CD8-positive, alpha-beta memory T cell (primary cell): Measurements from ENCODE around the gene LMF1. TPM values are rescaled to one million over a fixed set of nuclear protein-coding genes. Genes with fewer than 3 reads are reported as not detected.

ENCODE experiments used
- CTCF ChIA-PET: fragments of 350-600 bp; sonication (Branson Sonifier 250); formaldehyde crosslinking; loops from one replicate; lab custom pipeline; 2021; ENCODE audit warnings: antibody characterized with exemption; lab: Charles Lee
- POLR2A ChIA-PET: fragments of 350-600 bp; sonication (Branson Sonifier 250); formaldehyde crosslinking; loops from one replicate; lab custom pipeline; 2021; ENCODE audit warnings: antibody characterized with exemption; lab: Charles Lee
- DNase-seq, 5 donors: peaks; one replicate each; pipeline versions ENCODE4 v3.0.0 to v3.0.0-alpha.2; 2020 to 2022; ENCODE audit warnings: mixed read lengths in 1 of 5
- H3K27ac ChIP-seq: one replicate; pipeline ENCODE4 v1.7.0; 2013; ENCODE audit warnings: low read depth, mild to moderate bottlenecking, low read length, moderate library complexity
- H3K27me3 ChIP-seq: 2 replicates; pipeline ENCODE4 v1.7.0; 2013; ENCODE audit warnings: low read length, mild to moderate bottlenecking; ENCODE audit not compliant: insufficient read depth, poor library complexity, severe bottlenecking
- H3K36me3 ChIP-seq: 2 replicates; pipeline ENCODE4 v1.7.0; 2013; ENCODE audit warnings: mild to moderate bottlenecking, low read length, moderate library complexity; ENCODE audit not compliant: insufficient read depth
- H3K4me1 ChIP-seq: 2 replicates; pipeline ENCODE4 v1.7.0; 2013; ENCODE audit warnings: mild to moderate bottlenecking, low read length, moderate library complexity; ENCODE audit not compliant: insufficient read depth
- H3K4me3 ChIP-seq: 2 replicates; pipeline ENCODE4 v1.7.0; 2013; ENCODE audit warnings: mild to moderate bottlenecking, low read length
- H3K9me3 ChIP-seq: 2 replicates; pipeline ENCODE4 v1.7.0; 2013; ENCODE audit warnings: mild to moderate bottlenecking, low read length
- H3K27ac Mint-ChIP-seq, 8 donors: one replicate each; pipeline ENCODE4 v1.8.0; 2020 to 2021; ENCODE audit warnings: mixed read lengths in 8 of 8, mild to moderate bottlenecking in 6 of 8, inconsistent platforms in 3 of 8, moderate library complexity in 3 of 8
- H3K27me3 Mint-ChIP-seq, 2 donors: one replicate each; pipeline ENCODE4 v1.8.0; 2020 to 2021; ENCODE audit warnings: mixed read lengths in 2 of 2, mild to moderate bottlenecking in 1 of 2, moderate library complexity in 1 of 2
- H3K36me3 Mint-ChIP-seq, 3 donors: one replicate each; pipeline ENCODE4 v1.8.0; 2020 to 2021; ENCODE audit warnings: mixed read lengths in 3 of 3, inconsistent platforms in 1 of 3, mild to moderate bottlenecking in 1 of 3
- H3K4me1 Mint-ChIP-seq, 3 donors: one replicate each; pipeline ENCODE4 v1.8.0; 2020 to 2021; ENCODE audit warnings: mixed read lengths in 3 of 3, inconsistent platforms in 1 of 3, mild to moderate bottlenecking in 1 of 3
- H3K4me3 Mint-ChIP-seq, 7 donors: one replicate each; pipeline ENCODE4 v1.8.0; 2020 to 2021; ENCODE audit warnings: mixed read lengths in 7 of 7, mild to moderate bottlenecking in 6 of 7, moderate library complexity in 4 of 7, inconsistent platforms in 2 of 7
- H3K9me3 Mint-ChIP-seq, 5 donors: one replicate each; pipeline ENCODE4 v1.8.0; 2020 to 2022; ENCODE audit warnings: mixed read lengths in 5 of 5, mild to moderate bottlenecking in 3 of 5, moderate library complexity in 2 of 5, inconsistent platforms in 1 of 5
- polyA plus RNA-seq: library from polyadenylated mRNA; unstranded; fragments of 300-500 nt; fragmentation: Illumina TruSeq; gene quantifications from one replicate; pipeline ENCODE4 v1.2.3, GENCODE V29; 2021
- total RNA-seq, 2 experiments: library from RNA; stranded (reverse); gene quantifications; one replicate each; pipeline ENCODE4 v1.2.3, GENCODE V29; 2021

The LMF1 gene
- total and polyA plus RNA-seq, 3 experiments from 2014 or later, result 11.7 to 15.8 (median 14.0) TPM

DNA sequence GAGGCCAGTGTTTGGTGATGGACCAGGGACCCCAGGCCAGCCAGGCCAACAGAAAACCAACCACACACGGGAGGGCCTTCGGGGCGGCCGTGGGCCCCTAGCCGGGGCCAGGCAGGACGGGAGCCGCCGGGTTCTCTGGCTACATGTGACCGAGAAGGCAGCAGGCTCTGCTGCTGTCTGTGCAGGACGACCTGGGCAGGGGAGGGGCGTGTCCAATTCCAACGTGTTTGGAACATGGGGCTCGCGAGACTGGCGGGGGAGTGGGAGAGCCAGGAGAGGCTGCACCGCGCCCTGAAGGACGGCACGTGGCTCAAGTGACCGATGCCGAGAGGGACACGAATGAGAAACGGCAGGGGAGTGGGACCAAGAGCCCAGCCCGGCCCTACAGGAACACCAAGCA is 75.4 kb downstream of the LMF1 start:
- Histone ChIP-seq H3K4me3 (no peak overlapping the region), H3K27ac (no peak overlapping the region), H3K9me3 (no peaks in the 10 kb centered on the region), H3K4me1 (no peaks in the 10 kb centered on the region), H3K27me3 (no peaks in the 10 kb centered on the region), H3K36me3 (no peaks in the 10 kb centered on the region)
- CTCF ChIA-PET, result no interaction called here
- no peaks in the 10 kb centered on the region for H3K4me1 Mint-ChIP-seq
- no peaks in the 10 kb centered on the region for H3K9me3 Mint-ChIP-seq
- H3K27ac Mint-ChIP-seq, result no peak overlapping the region
- H3K4me3 Mint-ChIP-seq, result no peak overlapping the region
- peaks cover 0 to 33% (median 3%) of the 10 kb centered on the region in 3 donors for H3K36me3 Mint-ChIP-seq
- DNase-seq, result no peak
- POLR2A ChIA-PET, result no interaction called here
- no peaks in the 10 kb centered on the region for H3K27me3 Mint-ChIP-seq

DNA sequence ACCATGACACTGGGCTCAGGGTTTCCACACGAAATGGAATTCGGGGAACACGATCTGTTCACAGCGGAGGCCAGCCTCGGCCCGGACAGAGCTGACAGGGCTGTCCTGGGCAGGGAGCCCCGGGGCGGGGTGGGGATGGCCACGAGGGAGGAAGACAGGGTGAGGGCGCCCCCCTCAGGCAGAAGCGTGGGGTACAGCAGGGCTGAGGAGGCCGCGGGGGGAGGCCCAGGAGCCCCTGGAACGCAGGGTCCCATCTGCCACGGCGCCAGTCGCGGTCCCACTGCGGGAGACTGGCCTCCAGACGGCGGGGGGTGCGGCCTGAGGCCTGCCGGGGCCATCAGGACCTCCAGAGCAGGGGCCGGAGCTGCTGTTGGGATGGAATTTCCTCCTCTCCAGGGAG is 75.9 kb downstream of the LMF1 start:
- H3K27ac Mint-ChIP-seq, result no peak overlapping the region
- Histone ChIP-seq H3K27ac (no peak overlapping the region), H3K4me1 (no peaks in the 10 kb centered on the region), H3K4me3 (no peak overlapping the region), H3K36me3 (no peaks in the 10 kb centered on the region), H3K27me3 (no peaks in the 10 kb centered on the region), H3K9me3 (no peaks in the 10 kb centered on the region)
- no peaks in the 10 kb centered on the region for H3K9me3 Mint-ChIP-seq
- POLR2A ChIA-PET, result no interaction called here
- H3K36me3 Mint-ChIP-seq, result peaks cover 0 to 29% (median 0%) of the 10 kb centered on the region in 3 donors
- H3K4me3 Mint-ChIP-seq, result peak overlapping the region in 1 of 7 donors; percentile 23
- DNase-seq, result peak in 1 of 5 donors; percentile 45
- H3K27me3 Mint-ChIP-seq, result no peaks in the 10 kb centered on the region
- H3K4me1 Mint-ChIP-seq, result no peaks in the 10 kb centered on the region
- CTCF ChIA-PET, result no interaction called here

DNA sequence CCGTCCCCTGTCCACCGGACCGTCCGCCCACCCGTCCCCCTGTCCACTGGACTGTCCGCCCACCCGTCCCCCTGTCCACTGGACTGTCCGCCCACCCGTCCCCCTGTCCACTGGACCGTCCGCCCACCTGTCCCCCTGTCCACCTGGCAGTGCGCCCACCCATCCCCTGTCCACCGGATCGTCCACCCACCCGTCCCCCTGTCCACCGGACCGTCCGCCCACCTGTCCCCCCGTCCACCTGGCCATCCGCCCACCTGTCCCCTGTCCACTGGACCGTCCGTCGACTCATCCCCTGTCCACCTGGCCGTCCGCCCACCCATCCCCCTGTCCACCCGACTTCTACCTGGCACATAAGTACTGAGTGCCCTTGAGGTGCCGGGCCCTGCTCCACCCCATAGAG is 76.6 kb downstream of the LMF1 start:
- ChIA-PET CTCF (no interaction called here), POLR2A (no interaction called here)
- Histone ChIP-seq H3K4me3 (no peak overlapping the region), H3K4me1 (no peaks in the 10 kb centered on the region), H3K27me3 (no peaks in the 10 kb centered on the region), H3K9me3 (no peaks in the 10 kb centered on the region), H3K36me3 (no peaks in the 10 kb centered on the region), H3K27ac (no peak overlapping the region)
- no peak overlapping the region for H3K27ac Mint-ChIP-seq
- no peaks in the 10 kb centered on the region for H3K27me3 Mint-ChIP-seq
- no peak for DNase-seq
- H3K9me3 Mint-ChIP-seq, result no peaks in the 10 kb centered on the region
- H3K4me3 Mint-ChIP-seq, result no peak overlapping the region
- no peaks in the 10 kb centered on the region for H3K4me1 Mint-ChIP-seq
- peaks cover 0 to 26% (median 0%) of the 10 kb centered on the region in 3 donors for H3K36me3 Mint-ChIP-seq

DNA sequence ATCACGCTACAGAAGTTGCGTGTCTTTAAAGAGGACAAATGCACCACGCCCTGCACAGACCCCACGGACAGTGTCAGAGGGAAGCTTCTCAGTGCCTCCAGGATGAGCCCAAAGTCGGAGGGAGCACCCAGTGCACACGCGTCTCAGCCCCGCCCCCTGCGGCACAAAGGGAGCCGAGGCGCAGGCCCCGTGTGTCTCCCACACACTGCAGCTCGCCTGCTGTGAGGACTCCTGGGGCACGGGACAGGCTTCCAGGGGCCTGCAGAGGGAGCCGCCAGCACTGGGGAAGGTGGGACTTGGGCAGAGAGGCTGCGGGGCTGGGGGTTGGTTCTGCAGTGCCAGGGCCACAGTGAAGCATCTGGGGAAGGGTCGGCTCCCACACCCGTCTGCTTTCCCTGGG is 77.4 kb downstream of the LMF1 start:
- H3K36me3 ChIP-seq, result no peaks in the 10 kb centered on the region
- ChIA-PET CTCF (no interaction called here), POLR2A (no interaction called here)
- H3K9me3 ChIP-seq, result no peaks in the 10 kb centered on the region
- Mint-ChIP-seq H3K4me3 (no peak overlapping the region), H3K4me1 (no peaks in the 10 kb centered on the region), H3K9me3 (no peaks in the 10 kb centered on the region), H3K27me3 (no peaks in the 10 kb centered on the region), H3K36me3 (peaks cover 0 to 25% (median 0%) of the 10 kb centered on the region in 3 donors), H3K27ac (no peak overlapping the region)
- no peaks in the 10 kb centered on the region for H3K4me1 ChIP-seq
- H3K27me3 ChIP-seq, result no peaks in the 10 kb centered on the region
- no peak overlapping the region for H3K27ac ChIP-seq
- peak in 1 of 5 donors; percentile 33 for DNase-seq
- no peak overlapping the region for H3K4me3 ChIP-seq

DNA sequence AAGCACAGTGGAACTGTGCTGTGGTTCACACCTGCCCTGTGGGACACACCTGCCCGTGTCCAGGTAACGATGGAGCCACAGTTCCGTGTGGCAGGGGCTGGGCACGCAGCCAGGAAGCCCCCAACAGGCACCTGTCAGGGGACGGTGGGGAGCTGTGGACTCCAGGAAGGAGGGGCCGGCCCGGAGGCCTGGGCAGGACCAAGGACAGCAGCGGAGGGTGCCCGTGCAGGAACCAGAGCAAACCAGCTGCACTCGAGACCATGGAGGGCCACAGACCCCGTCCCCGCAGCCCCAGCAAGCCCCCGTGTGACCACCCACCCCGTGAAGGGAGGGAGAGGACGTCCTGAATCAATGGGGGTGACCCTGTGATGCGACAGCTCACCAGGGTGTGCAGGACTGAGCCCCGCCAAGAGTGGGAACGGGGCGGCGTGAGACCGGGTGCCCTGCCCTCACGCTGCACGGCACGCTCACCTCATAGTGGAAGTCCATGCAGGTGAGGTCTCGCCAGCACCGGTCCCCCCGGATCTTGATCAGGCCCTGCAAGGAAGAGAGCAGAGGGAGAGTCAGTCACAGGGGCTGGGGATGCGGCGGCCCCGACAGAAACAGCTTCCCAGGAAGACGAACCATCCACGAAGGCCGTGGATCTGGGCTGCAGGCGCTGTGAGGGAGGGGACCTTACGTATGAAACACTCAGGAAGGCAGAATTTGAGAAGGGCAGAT is 78.1 kb downstream of the LMF1 start:
- ChIA-PET CTCF (no interaction called here), POLR2A (no interaction called here)
- H3K4me3 Mint-ChIP-seq, result no peak overlapping the region
- Histone ChIP-seq H3K36me3 (no peaks in the 10 kb centered on the region), H3K9me3 (no peaks in the 10 kb centered on the region), H3K27me3 (no peaks in the 10 kb centered on the region), H3K27ac (no peak overlapping the region), H3K4me1 (no peaks in the 10 kb centered on the region), H3K4me3 (no peak overlapping the region)
- no peak overlapping the region for H3K27ac Mint-ChIP-seq
- H3K9me3 Mint-ChIP-seq, result no peaks in the 10 kb centered on the region
- H3K27me3 Mint-ChIP-seq, result no peaks in the 10 kb centered on the region
- H3K36me3 Mint-ChIP-seq, result peaks cover 0 to 25% (median 0%) of the 10 kb centered on the region in 3 donors
- DNase-seq, result peak in 1 of 5 donors; percentile 43
- no peaks in the 10 kb centered on the region for H3K4me1 Mint-ChIP-seq

DNA sequence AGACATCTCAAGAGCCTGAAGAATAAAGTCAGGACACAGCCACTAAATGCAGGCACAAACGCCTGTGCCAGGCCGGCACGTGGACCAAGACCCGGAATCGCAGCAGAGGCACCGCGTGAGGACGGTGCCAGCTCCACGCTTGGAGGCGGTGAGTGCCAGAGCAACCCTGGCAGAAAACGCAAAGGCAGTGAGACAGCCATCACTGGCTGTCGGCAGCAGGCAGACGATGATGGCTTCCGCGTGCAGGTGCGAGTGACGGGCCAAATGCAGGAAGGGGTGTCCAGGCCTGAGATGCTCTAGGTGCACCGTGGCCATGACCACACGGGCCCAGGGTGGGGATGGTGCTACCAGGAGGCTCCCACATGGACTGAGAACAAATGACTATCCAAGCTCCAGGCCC is 78.8 kb downstream of the LMF1 start:
- ChIA-PET POLR2A (no interaction called here), CTCF (no interaction called here)
- H3K9me3 ChIP-seq, result no peaks in the 10 kb centered on the region
- no peaks in the 10 kb centered on the region for H3K36me3 ChIP-seq
- Mint-ChIP-seq H3K27me3 (no peaks in the 10 kb centered on the region), H3K4me1 (no peaks in the 10 kb centered on the region), H3K9me3 (no peaks in the 10 kb centered on the region), H3K4me3 (no peak overlapping the region), H3K27ac (no peak overlapping the region), H3K36me3 (peaks cover 0 to 25% (median 0%) of the 10 kb centered on the region in 3 donors)
- no peak for DNase-seq
- no peaks in the 10 kb centered on the region for H3K27me3 ChIP-seq
- no peak overlapping the region for H3K27ac ChIP-seq
- no peak overlapping the region for H3K4me3 ChIP-seq
- no peaks in the 10 kb centered on the region for H3K4me1 ChIP-seq

DNA sequence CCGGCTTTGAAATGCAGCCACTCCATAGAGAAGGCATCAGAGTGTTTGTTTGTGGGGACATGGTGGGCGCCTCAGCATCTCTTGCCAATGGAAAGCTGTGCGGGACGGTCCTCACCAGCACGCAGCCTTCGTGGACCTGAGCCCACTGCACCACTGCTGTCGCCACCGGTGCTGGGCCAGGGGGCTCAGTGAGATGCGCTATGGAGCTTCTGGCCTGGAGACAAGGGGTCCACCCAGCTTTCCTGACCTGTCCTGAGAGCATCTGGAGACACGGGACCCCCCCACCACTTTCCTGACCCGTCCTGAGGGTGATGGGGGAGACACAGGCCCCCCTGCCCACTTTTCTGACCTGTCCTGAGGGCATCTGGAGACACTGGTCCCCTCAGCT is 79.4 kb downstream of the LMF1 start:
- no peaks in the 10 kb centered on the region for H3K36me3 ChIP-seq
- CTCF ChIA-PET, result interaction anchor here (0.6 kb wide), 1 partner anchor 759 kb away, joined by 3 read pairs; no protein-coding TSS in a partner anchor
- no peaks in the 10 kb centered on the region for H3K4me1 ChIP-seq
- no peak overlapping the region for H3K4me3 ChIP-seq
- DNase-seq, result no peak
- H3K27me3 Mint-ChIP-seq, result no peaks in the 10 kb centered on the region
- no peak overlapping the region for H3K4me3 Mint-ChIP-seq
- no peaks in the 10 kb centered on the region for H3K27me3 ChIP-seq
- POLR2A ChIA-PET, result no interaction called here
- peaks cover 0 to 25% (median 0%) of the 10 kb centered on the region in 3 donors for H3K36me3 Mint-ChIP-seq
- H3K4me1 Mint-ChIP-seq, result no peaks in the 10 kb centered on the region
- no peaks in the 10 kb centered on the region for H3K9me3 ChIP-seq
- peaks cover 0 to 2% (median 0%) of the 10 kb centered on the region in 5 donors for H3K9me3 Mint-ChIP-seq
- H3K27ac Mint-ChIP-seq, result no peak overlapping the region
- H3K27ac ChIP-seq, result no peak overlapping the region

DNA sequence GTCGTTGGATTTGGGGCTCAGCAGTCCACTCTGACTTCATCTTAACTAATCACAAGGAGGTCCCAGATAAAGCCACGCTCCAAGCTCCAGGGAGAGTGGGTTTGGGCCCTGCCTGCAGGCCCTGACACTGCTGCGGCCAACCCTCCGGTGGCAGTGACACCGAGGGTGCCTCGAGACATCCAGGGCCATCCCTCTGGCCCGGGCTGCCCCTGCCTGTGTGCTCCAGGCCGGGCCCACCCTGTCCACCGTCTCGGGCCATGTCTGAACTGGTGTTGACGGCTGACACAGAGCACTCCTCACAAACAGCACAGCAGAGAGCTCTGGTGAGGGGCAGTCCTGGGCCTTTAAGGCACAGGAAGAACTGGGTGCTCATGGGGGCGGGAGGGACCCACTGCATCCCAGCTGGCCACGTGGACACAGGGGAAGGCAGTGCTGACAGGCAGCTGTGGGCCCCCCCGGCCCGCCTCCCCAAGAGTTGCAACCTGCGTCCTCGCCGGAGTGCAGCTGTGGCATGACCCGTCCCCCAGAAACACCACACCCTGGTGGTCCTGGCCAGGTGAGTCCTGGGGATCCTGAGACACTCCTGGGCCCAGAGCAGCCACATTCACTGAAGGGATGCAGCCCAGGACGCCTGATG is 80.0 kb downstream of the LMF1 start:
- POLR2A ChIA-PET, result no interaction called here

More for the DNA sequence above, 80.0 kb downstream of the LMF1 start:
- no peaks in the 10 kb centered on the region for H3K4me1 Mint-ChIP-seq
- H3K4me3 Mint-ChIP-seq, result no peak overlapping the region
- H3K27me3 ChIP-seq, result no peaks in the 10 kb centered on the region
- peak in 1 of 5 donors; percentile 24 for DNase-seq
- H3K27me3 Mint-ChIP-seq, result no peaks in the 10 kb centered on the region
- H3K27ac Mint-ChIP-seq, result no peak overlapping the region
- CTCF ChIA-PET, result interaction anchor here (0.6 kb wide), 1 partner anchor 759 kb away, joined by 3 read pairs; no protein-coding TSS in a partner anchor
- no peaks in the 10 kb centered on the region for H3K4me1 ChIP-seq
- H3K36me3 Mint-ChIP-seq, result peaks cover 0 to 25% (median 0%) of the 10 kb centered on the region in 3 donors
- no peaks in the 10 kb centered on the region for H3K9me3 ChIP-seq
- no peak overlapping the region for H3K4me3 ChIP-seq
- H3K9me3 Mint-ChIP-seq, result peaks cover 0 to 2% (median 0%) of the 10 kb centered on the region in 5 donors
- no peak overlapping the region for H3K27ac ChIP-seq
- H3K36me3 ChIP-seq, result no peaks in the 10 kb centered on the region
